ENCODE measurements around the gene LHFPL6.

DNA sequence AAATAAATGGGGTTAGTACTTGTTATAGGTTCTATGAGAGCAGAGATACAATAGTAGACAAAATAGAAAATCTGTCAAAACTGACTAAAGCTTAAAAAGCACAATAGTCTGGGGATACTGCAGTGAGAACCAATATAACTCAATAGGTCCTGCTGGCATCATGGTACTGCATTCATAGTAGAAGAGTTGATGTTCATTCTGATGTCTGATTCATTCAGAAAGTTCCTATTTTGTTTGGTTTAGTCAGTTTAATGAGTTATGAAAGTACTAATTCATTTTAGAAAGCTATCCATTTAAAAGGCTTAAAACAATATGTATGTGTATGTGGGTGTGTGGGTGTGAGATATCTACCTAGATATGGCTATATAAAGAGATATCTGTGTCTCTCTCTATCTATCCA is 152.8 kb downstream of the LHFPL6 start:
- TF ChIP-seq, protein P1, sequence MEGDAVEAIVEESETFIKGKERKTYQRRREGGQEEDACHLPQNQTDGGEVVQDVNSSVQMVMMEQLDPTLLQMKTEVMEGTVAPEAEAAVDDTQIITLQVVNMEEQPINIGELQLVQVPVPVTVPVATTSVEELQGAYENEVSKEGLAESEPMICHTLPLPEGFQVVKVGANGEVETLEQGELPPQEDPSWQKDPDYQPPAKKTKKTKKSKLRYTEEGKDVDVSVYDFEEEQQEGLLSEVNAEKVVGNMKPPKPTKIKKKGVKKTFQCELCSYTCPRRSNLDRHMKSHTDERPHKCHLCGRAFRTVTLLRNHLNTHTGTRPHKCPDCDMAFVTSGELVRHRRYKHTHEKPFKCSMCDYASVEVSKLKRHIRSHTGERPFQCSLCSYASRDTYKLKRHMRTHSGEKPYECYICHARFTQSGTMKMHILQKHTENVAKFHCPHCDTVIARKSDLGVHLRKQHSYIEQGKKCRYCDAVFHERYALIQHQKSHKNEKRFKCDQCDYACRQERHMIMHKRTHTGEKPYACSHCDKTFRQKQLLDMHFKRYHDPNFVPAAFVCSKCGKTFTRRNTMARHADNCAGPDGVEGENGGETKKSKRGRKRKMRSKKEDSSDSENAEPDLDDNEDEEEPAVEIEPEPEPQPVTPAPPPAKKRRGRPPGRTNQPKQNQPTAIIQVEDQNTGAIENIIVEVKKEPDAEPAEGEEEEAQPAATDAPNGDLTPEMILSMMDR (IDR thresholded peaks at IDR 0.05 in 8 of 11, conservative IDR thresholded peaks at IDR 0.05 in 3 of 11), result no peak
- no peak for TF ChIP-seq POLR2AphosphoS5 (IDR thresholded peaks at IDR 0.05)
- no peak for TF ChIP-seq POLR2A (IDR thresholded peaks at IDR 0.05)
